SU-DHL-6 (cell line): ENCODE results near the gene LYRM7.

Experiments used
- CTCF ChIP-seq: fragments of 200-600 bp; sonication (generic); IDR thresholded peaks from one replicate; pipeline ENCODE4 v1.5.1; 2017; ENCODE audit warnings: antibody characterized with exemption, mild to moderate bottlenecking, low read length, moderate library complexity; ENCODE audit not compliant: insufficient read depth, poor library complexity, severe bottlenecking
- EZH2phosphoT487 ChIP-seq: fragments of 200-600 bp; sonication (generic), shearing (Covaris generic); conservative IDR thresholded peaks from 2 replicates; pipeline ENCODE4 v1.6.1; 2018; ENCODE audit warnings: mild to moderate bottlenecking, antibody characterized with exemption, low read length, moderate library complexity, mixed read lengths

DNA sequence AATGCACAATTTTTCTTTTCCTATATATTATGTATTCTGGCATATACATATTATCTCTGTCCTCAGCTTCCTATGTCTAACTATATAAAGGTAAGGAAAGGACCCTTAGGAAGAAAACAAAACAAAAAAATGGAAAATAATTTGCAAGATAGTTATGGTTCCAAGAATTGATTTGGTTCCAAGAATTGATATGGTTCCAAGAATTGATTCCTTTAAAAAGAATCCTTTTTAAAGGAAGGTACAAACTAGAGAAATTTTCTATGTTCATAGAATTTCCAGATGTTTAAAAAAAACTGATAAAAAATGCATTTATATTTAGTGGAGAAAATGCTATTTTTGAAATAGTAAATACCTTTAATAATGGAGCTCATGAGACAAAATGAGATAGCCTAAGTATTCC, 12.1 kb downstream of the LYRM7 start:
- TF ChIP-seq CTCF, result no peak
- no peak for TF ChIP-seq EZH2phosphoT487
